Posterior cingulate gyrus (tissue), 11 donors: ENCODE data around the gene BPI.
"Not testable (repeated sequence)": the region's sequence is repeated elsewhere in the genome, so short reads cannot be mapped to it uniquely, and the experiment has no call there.

Experiments
- DNase-seq, 10 donors: peaks; one replicate each; pipeline versions ENCODE4 v3.0.0 to v3.0.0-alpha.2; 2020 to 2021; ENCODE audit warnings: mixed read lengths in 3 of 10
- intact Hi-C: fragments of 100-400 bp; cut with DNase I; formaldehyde crosslinking; loops from one replicate; pipeline ENCODE4 v1.15.1; 2023

BPI gene

GRCh38 chr20:38277285-38277684 lies 26.7 kb upstream of the BPI start:
- DNase-seq, result no peak
- intact Hi-C loops, result no loop called here

GRCh38 chr20:38277691-38278090 lies 26.3 kb upstream of the BPI start:
- no peak for DNase-seq
- intact Hi-C loops, result no loop called here

DNA sequence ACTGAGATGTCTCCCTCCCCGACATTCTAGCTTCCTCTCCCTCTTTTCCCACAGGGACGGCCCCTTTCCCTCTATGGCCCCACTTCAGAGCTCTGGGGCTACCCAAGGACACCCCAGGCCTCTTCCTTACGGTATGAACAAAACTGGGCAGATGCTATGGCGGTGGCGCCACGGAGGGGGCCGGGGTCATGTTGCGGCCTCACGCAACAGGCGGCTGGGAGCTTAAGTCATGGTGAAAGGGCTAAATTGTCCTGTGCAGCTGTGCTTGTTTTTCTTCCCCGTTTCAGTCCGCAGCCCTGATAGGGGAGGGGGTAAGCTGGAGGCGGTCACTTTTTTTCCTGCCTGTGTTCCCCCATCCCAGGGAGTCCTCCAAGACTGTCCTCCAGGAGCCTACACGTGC lies 25.8 kb upstream of the BPI start:
- intact Hi-C loops, result no loop called here
- DNase-seq, result peak in 5 of 10 donors; percentile 9 to 85 (median 40)

- DNase-seq, result no peak
- intact Hi-C loops, result no loop called here
These were observed 25.2 kb upstream of the BPI start for GRCh38 chr20:38278763-38279162.

GRCh38 chr20:38281176-38281915 lies 22.6 kb upstream of the BPI start:
- intact Hi-C loops, result not testable (repeated sequence)

DNA sequence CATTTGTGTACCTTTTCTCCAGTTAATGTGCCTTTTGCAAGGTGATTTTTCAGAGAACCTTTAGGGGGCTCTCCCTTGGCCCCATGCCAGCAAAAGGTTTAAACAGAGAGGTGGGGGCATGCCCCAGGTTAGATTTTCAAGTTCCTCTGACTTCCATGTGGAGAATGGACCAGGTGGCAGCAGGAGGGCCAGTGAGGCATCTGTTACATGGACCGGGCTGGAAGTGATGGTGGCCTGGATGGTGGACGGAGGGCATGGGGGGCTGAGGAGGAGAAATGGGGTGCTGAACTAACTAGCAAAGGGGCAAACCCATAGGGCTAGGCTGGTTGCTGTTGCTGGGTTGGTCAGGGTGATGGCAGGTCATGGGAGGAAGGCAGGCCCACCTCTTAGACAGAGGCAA lies 20.7 kb upstream of the BPI start:
- DNase-seq, result no peak
- intact Hi-C loops, result no loop called here

More at GRCh38 chr20:38281176-38281915, 22.6 kb upstream of the BPI start:
- not testable (repeated sequence) for DNase-seq

DNA sequence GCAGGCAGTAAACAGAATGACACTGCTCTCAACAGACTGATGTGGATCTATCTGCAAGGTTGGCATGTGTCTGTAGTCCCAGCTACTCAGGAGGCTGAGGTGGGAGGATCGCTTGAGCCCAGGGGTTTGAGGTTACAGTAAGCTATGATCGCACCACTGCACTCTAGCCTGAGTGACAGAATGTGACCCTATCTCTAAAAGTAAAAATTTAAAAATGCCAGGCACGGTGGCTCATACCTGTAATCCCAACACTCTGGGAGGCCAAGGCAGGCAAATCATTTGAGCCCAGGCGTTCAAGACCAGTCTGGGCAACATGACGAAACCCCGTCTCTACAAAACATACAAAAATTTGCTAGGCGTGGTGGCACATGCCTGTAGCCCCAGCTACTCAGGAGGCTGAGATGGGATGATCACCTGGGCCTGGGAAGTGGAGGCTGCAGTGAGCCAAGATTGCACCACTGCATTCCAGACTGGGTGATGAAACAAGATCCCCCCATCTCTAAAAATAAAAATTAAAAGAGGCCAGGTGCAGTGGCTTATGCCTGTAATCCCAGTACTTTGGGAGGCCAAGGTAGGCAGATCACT lies 19.8 kb upstream of the BPI start:
- intact Hi-C loops, DNase-seq: not testable (repeated sequence)

GRCh38 chr20:38284893-38285444 lies 19.0 kb upstream of the BPI start:
- DNase-seq, result no peak
- intact Hi-C loops, result no loop called here

DNA sequence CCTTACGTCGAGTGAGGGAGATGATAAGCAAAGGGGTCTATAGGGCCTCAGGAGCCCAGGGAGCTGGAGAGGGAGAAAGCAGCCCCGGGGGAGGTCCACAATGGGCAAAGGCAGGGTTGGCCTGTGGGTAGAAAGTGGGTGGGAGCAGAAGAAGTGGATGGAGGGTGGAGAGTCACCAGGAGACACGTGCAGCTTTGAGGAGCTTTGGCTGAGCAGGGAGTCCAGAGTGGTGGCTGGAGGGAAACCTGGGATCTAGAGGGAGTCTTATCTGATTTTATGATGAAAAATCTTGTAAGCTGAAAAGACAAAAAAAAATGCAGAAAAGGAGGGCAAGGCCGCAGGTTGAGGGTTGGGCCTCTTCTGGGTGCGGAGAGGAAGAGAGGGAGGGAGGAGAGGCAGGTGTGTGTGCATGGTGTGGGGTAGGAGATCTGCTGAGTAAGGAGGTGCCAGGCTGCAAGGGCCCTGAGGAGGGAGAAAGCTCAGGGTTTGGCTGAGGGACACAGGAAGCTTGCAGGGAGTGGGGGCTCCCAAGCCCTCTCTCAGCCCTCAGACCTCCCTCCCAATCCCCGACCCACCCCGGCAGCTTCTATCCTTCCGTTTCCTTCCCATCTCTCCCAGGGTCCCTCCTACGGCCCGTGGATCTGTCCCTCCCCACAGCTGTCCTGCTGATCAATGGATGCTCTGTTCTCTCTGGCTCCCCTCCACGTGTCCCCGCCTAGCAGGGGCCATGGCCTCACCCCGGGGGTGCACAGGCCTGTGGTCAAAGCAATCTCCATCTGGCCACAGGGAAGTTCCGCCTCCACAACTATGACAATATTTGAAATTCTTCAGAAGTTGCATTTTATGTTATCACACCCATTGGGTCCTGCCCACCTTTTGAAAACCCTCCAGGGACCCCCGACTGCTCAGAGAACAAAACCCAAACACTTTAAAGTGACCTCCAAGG lies 17.1 kb upstream of the BPI start:
- peak in 9 of 10 donors; percentile 64 to 97 (median 83) for DNase-seq
- intact Hi-C loops, result loop anchor here (2.0 kb wide), 1 partner anchor 26 kb away; the partner anchor contains the start of gene KIAA1755

DNA sequence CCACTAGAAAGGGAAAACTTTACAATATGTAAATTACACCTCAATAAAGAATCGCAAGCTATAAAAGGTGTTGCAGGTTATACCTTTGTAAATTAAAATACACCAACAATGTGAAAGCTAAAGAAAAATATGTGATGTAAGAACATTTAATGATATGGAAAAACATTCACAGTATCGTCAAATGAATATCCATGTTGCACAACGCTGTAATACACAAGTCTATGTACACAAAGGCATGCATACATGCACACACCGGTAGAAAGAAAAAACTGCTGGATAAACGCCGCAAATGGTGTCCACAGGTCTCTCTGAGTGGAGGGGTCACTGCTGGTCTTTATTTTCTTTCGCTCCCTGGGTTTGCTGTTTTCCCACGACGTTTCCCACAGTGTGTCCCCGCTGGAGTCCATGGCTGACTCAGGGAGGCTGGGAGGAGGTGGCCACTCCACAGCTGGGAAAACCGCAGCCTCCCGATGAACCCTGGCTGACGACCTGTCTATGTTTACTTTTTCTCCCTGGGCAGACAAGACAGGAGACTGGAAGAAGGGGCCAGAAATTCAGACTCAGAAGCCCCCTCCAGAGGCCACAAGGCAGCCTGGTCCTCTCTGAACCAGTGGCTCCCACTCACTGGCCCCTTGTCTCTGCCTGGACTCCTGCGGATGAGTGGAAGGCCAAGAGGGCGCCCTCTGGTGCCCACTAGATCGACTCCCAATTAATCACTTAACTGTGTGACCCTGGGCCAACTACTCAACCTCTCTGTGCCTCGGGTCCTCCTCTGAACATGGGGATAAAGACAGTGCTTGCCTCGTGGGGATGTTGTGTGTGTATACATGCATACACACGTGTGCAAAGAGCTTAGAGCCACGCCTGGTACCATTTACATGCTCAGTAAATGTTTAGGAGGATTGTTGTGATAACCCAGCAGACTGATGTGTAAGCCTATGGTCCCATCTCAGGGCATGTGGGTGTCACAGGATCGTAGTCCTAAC lies 12.8 kb upstream of the BPI start:
- intact Hi-C loops, result no loop called here
- DNase-seq, result peak in 2 of 10 donors; percentile 10 to 49

- no peak for DNase-seq
- intact Hi-C loops, result no loop called here
These were observed 12.0 kb upstream of the BPI start for GRCh38 chr20:38291966-38292365.

DNA sequence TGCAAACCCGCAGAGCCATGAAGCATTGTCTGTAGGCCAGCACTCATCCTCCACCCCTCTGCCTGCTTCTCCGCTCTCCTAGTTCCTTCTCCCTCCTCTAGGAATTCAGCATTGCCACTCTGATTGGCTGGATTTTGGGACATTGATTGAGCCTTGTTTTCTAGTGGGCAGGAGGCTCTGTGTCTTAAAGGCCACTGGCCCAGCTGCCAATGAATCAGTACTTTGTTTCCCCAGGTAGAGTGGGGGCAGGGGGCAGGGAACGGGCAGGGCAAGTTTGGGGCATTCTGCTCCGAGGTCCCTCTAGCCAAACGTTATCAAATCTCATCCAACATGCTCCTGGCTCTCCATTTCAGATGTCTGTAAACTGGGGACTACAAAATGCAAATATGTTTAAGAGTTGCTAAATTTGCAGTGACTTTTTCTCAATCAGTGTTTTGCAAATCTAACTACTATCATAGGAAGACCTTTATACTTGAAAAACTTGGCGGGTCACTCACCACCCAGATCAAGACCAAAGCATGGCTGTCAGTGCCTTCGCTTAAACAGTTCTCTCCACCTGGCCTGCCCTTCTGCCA lies 10.4 kb upstream of the BPI start:
- DNase-seq, result no peak

GRCh38 chr20:38294076-38294591 lies 9.8 kb upstream of the BPI start:
- peak in 1 of 10 donors; percentile 43 for DNase-seq
- intact Hi-C loops, result no loop called here

More for the DNA sequence above, 10.4 kb upstream of the BPI start:
- intact Hi-C loops, result no loop called here

DNA sequence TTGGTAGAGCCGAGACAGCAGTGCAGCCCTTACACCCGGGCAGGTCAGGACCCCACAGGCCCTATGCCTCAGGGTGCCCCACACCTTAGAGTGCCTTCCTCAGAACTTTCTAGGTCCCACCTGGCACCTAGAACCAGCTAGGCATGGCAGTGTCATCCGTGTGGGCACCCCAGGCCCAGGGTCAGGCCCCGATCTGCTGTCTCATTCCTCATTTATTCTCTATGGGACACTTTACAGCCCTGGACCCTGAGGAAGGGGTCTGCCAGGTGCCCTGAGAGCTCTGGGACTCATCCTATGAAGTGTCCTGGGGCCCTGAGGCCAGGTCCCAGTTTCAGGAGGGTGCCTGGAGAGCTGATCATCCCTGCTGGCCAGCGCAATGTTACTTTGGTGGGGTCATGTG lies 8.1 kb upstream of the BPI start:
- DNase-seq, result peak in 1 of 10 donors; percentile 69
- intact Hi-C loops, result no loop called here

DNA sequence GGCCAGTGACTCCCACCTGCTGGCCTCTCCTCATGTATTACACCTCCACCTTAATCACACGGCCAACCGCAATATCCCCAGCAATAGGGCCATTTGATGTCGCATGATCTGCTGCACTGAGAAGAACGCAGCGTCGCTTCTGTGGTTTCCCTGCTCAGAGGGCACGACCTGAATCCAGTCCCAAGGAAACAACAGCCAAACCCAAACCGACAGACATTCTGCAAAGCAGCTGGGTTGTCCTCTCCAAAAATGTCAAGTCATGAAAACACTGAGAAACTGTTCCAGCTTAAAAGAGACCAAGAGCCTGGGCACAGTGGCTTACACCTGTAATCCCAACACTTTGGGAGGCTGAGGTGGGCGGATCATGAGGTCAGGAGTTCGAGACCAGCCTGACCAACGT lies 7.5 kb upstream of the BPI start:
- intact Hi-C loops, result no loop called here
- DNase-seq, result peak in 1 of 10 donors; percentile 58

DNA sequence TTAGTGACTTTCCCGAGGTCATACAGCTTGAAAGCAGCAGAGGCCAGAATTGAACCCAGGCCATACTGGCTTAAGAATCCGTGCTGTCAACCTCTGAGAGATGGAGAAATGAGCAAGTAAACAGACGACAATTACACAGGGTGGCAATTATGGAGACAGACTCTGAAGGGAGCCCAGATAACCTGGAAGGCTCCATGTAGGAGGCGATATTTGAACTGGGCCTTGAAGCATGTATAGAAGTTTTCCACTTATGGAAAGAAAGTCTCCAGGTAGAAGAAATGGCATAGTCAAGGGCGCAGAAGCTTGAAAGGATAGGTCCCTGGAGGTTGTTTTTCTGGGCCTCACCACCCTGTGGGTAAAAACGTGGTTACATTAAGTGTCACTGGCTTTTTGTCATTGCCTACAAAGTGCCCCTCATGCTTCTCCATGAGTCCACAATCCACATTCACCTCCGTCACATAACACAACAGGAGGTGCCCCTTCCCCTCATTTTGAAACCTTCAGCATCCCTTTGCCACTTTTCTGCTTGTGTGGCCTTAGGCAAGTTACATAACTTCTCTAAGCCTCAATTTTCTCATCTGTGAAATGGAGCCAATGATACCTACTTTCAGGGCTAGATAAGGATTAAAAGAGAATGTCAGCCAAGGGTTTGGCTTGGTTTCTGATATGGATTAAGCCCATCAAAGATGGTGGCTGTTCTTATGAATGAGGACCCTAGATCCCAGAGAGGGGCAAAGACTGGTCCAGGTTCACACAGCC lies 5.9 kb upstream of the BPI start:
- peak in 1 of 10 donors; percentile 2 for DNase-seq
- intact Hi-C loops, result no loop called here

GRCh38 chr20:38298768-38299288 lies 5.1 kb upstream of the BPI start:
- intact Hi-C loops, result no loop called here
- DNase-seq, result peak in 6 of 10 donors; percentile 24 to 89 (median 37)

GRCh38 chr20:38299963-38300362 lies 4.0 kb upstream of the BPI start:
- no peak for DNase-seq
- intact Hi-C loops, result no loop called here
